Measurements from ENCODE around the gene FABP6.

Gene FABP6

DNA sequence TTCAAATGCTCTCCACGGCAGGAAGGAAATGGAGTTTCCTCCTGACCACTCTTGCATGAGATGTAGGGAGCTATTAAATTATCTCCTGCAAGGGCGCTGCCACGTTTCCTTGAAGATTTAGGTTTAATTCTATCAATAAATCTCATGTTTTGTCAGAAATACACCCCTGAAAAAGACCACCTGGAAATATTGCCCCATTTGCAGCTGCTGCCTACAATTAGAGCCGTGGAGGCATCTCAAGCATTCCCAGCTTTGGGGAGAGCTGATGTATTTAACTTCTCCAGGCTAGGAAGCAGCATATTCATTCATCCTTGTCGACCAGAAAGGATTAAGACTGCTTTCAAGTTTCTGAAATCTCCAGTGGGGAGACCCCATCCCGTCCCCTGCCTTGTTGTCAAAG, 42.5 kb downstream of the FABP6 start:
- no peaks in the 10 kb centered on the region for H3K27me3 ChIP-seq (replicated peaks; ENCODE audit: control insufficient read depth, insufficient read depth, low read length)
- H3K36me3 ChIP-seq (ENCODE audit: control insufficient read depth, insufficient read depth, low read length), result no peaks in the 10 kb centered on the region
- H3K4me3 ChIP-seq (replicated peaks; ENCODE audit: low read depth, low read length), result no peak overlapping the region
- TF ChIP-seq, protein P1, sequence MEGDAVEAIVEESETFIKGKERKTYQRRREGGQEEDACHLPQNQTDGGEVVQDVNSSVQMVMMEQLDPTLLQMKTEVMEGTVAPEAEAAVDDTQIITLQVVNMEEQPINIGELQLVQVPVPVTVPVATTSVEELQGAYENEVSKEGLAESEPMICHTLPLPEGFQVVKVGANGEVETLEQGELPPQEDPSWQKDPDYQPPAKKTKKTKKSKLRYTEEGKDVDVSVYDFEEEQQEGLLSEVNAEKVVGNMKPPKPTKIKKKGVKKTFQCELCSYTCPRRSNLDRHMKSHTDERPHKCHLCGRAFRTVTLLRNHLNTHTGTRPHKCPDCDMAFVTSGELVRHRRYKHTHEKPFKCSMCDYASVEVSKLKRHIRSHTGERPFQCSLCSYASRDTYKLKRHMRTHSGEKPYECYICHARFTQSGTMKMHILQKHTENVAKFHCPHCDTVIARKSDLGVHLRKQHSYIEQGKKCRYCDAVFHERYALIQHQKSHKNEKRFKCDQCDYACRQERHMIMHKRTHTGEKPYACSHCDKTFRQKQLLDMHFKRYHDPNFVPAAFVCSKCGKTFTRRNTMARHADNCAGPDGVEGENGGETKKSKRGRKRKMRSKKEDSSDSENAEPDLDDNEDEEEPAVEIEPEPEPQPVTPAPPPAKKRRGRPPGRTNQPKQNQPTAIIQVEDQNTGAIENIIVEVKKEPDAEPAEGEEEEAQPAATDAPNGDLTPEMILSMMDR (IDR thresholded peaks at IDR 0.05; ENCODE audit: insufficient read depth, low read length, poor library complexity, severe bottlenecking), result no peak
- no peak for DNase-seq (ENCODE audit: extremely low read depth, insufficient read length)

DNA sequence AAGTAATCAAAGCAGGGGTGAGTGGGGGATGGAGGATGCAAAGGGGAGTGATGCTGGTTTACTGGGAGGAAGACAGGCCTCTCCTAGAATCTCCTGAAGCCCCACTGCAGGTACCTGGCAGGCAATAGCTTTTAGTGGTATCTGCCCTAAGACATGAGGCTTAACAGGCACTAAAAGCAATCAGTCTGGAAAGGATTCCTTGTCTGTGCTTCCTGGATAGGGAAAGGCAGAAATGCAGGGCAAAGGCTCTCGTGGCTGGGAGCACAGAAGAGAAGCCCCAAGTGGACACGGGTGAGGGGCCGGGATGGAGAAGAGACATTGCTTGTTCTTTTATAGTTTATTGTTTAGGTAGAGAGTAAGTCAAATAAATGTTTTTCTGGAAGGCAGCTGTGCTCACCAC, 43.0 kb downstream of the FABP6 start:
- TF ChIP-seq, protein P1 (IDR thresholded peaks at IDR 0.05; ENCODE audit: insufficient read depth, low read length, poor library complexity, severe bottlenecking), result no peak
- H3K36me3 ChIP-seq (ENCODE audit: control insufficient read depth, insufficient read depth, low read length), result no peaks in the 10 kb centered on the region
- DNase-seq (ENCODE audit: extremely low read depth, insufficient read length), result no peak
- no peak overlapping the region for H3K4me3 ChIP-seq (replicated peaks; ENCODE audit: low read depth, low read length)
- H3K27me3 ChIP-seq (replicated peaks; ENCODE audit: control insufficient read depth, insufficient read depth, low read length), result no peaks in the 10 kb centered on the region

DNA sequence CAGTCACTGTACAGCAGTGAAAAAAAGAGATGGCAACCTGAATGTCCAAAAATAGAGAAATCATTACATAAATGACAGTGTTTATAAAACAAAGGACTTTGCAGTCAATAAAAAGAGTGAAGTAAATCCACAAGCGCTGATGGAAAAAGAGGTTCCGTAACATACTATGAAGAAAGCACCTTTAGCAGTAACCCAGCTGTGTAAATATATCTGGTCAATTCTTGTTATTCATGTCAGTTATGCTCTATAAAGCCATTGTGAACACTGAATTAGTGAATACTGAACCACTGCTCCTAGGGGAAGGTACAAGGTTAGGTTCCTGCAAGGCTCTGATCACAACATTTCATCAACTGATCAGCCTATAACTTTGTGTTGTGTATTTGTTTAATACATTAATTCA, 43.6 kb downstream of the FABP6 start:
- Histone ChIP-seq H3K27me3 (replicated peaks; ENCODE audit: control insufficient read depth, insufficient read depth, low read length) (no peaks in the 10 kb centered on the region), H3K36me3 (ENCODE audit: control insufficient read depth, insufficient read depth, low read length) (no peaks in the 10 kb centered on the region), H3K4me3 (replicated peaks; ENCODE audit: low read depth, low read length) (no peak overlapping the region)
- no peak for DNase-seq (ENCODE audit: extremely low read depth, insufficient read length)
- TF ChIP-seq, protein P1 (IDR thresholded peaks at IDR 0.05; ENCODE audit: insufficient read depth, low read length, poor library complexity, severe bottlenecking), result no peak

DNA sequence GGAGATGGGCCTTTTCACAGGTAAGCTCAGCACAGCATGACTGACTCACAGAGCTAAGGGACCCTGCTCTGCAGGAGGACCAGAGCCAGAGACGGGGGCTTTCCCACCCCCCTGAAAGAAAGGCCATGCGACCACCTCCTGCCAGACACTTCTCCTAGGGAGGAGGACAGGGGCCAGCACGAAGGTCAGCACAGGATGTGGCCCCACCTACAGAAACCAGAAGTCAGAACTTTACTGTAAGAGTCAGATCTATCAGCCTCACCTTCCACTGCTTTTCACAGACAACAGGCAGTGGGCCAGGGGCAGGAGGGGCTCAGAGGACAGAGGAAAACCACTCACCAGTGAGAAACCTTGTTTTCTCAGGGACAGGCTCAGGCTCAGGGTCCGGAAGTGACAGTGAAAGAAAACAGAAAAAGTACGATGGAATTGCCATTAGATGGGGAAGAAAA, 45.2 kb downstream of the FABP6 start:
- no peak overlapping the region for H3K4me3 ChIP-seq (replicated peaks; ENCODE audit: low read depth, low read length)
- no peak for DNase-seq (ENCODE audit: extremely low read depth, insufficient read length)
- H3K27me3 ChIP-seq (replicated peaks; ENCODE audit: control insufficient read depth, insufficient read depth, low read length), result no peaks in the 10 kb centered on the region
- no peaks in the 10 kb centered on the region for H3K36me3 ChIP-seq (ENCODE audit: control insufficient read depth, insufficient read depth, low read length)
- TF ChIP-seq, protein P1 (IDR thresholded peaks at IDR 0.05; ENCODE audit: insufficient read depth, low read length, poor library complexity, severe bottlenecking), result no peak

DNA sequence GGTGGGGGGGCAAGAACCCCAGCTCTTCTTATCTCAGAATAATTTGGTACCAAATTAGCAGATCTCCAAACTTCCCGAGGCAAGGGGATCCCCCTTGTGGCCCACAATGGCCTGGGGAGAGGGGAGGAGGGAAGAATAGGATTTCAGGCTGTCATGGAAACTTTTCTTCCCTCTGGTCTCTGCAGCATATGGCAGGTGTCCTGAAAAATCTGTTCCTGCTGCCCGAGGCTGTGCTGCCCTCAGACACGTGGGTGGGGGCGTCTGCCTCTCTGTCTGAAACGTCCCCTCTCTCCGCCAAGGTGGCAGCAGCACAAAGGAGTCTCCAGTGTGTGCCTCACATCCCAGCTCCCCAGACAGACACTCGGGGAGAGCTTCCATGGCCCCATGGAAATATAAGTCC, 49.0 kb downstream of the FABP6 start:
- no peak for DNase-seq (ENCODE audit: extremely low read depth, insufficient read length)
- TF ChIP-seq, protein P1 (IDR thresholded peaks at IDR 0.05; ENCODE audit: insufficient read depth, low read length, poor library complexity, severe bottlenecking), result no peak
- Histone ChIP-seq H3K36me3 (ENCODE audit: control insufficient read depth, insufficient read depth, low read length) (no peaks in the 10 kb centered on the region), H3K4me3 (replicated peaks; ENCODE audit: low read depth, low read length) (no peak overlapping the region), H3K27me3 (replicated peaks; ENCODE audit: control insufficient read depth, insufficient read depth, low read length) (no peaks in the 10 kb centered on the region)
